Stimulated activated CD8-positive, alpha-beta memory T cell treated with anti-CD3 and anti-CD28 coated beads, Interleukin-12 subunit alpha, Interleukin-12 subunit beta, amount 100 ng/mL, for 24 hours (primary cell): ENCODE results near the gene RPN1.

ENCODE experiments used
- DNase-seq: peaks from one replicate; pipeline ENCODE4 v3.0.0-alpha.2; 2020; ENCODE audit errors: extremely low read depth

The RPN1 gene

GRCh38 chr3:128578346-128578745 is 72.3 kb downstream of the RPN1 start:
- no peak for DNase-seq

GRCh38 chr3:128577711-128578110 is 72.9 kb downstream of the RPN1 start:
- DNase-seq: no peak

GRCh38 chr3:128576290-128576689 is 74.3 kb downstream of the RPN1 start:
- no peak for DNase-seq

- no peak for DNase-seq
These were observed 74.8 kb downstream of the RPN1 start for GRCh38 chr3:128575777-128576176.

GRCh38 chr3:128573707-128574162 is 76.9 kb downstream of the RPN1 start:
- no peak for DNase-seq

- no peak for DNase-seq
These were observed 77.5 kb downstream of the RPN1 start for GRCh38 chr3:128573160-128573559.

- DNase-seq: peak; percentile 16
These were observed 77.9 kb downstream of the RPN1 start for GRCh38 chr3:128572644-128573105.

- no peak for DNase-seq
These were observed 78.6 kb downstream of the RPN1 start for GRCh38 chr3:128572013-128572412.
